ENCODE data around the gene TMEM271. TPM values are rescaled to one million over a fixed set of nuclear protein-coding genes. Genes with fewer than 3 reads are reported as not detected.

TMEM271 gene
- total and polyA plus RNA-seq, 10 of the 15 experiments (the other 5 are each of a cell fraction or from before 2014, with no cell fraction given), result not detected

DNA sequence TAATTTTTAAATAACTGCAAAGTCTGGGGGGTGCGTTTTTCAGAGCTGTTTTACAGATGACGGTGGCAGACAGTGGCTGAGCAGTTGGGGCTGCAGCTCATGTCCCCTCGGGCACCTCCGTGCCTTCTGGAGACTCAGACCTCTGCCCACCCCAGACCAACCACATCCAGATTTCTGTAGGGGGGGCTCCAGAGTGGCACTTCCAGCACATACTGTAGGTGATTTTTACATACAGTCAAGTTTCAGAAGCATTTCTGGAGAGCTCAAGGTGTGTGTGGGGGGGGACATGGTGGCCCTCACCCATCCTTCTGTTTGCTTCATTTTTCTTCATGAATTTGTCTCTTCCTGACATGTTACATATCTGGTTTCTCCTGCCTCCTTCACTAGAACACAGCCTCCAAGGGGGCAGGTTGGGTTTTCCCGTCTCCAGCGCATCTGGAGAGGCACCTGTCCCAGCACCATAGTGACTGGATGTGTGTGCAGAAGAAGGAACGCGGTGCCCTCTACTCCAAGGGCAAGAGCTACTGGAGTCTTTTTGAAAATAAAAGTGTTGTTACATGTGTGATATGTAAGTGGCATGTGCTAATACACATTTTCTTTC lies 37.5 kb downstream of the TMEM271 start:
- Histone ChIP-seq H3K4me2 (ENCODE audit: control insufficient read depth, insufficient read depth) (no peak overlapping the region), H3K4me1 (ENCODE audit: control insufficient read depth, insufficient read depth, low read length) (no peaks in the 10 kb centered on the region), H3K9me3 (replicated peaks; ENCODE audit: control insufficient read depth, insufficient read depth, low read length) (peaks cover 2% of the 10 kb centered on the region; the same call in 2 of the 3 replicates), H3K4me3 (no peak overlapping the region), H3K27me3 (replicated peaks in 1 of 2; ENCODE audit: control insufficient read depth in 2 of 2, insufficient read depth in 2 of 2, low read length in 1 of 2) (no peaks in the 10 kb centered on the region), H4K20me1 (ENCODE audit: control insufficient read depth, insufficient read depth) (no peaks in the 10 kb centered on the region), H3K36me3 (ENCODE audit: control insufficient read depth in 2 of 2, insufficient read depth in 2 of 2, low read length in 1 of 2) (peaks cover 2 to 8% of the 10 kb centered on the region in 2 experiments; a peak in 3 of 4 replicates), H2AFZ (ENCODE audit: control insufficient read depth, low read depth, low read length) (no peak overlapping the region), H3K9ac (ENCODE audit: control insufficient read depth, insufficient read depth, low read length) (no peak overlapping the region), H3K27ac (ENCODE audit: control insufficient read depth, insufficient read depth) (no peak overlapping the region), H3K79me2 (ENCODE audit: control insufficient read depth, insufficient read depth, low read length) (no peaks in the 10 kb centered on the region)
- RAD21 ChIA-PET (ENCODE audit: unreplicated experiment), result no interaction called here
- no peak for ATAC-seq
- TF ChIP-seq CEBPB (IDR thresholded peaks at IDR 0.05; ENCODE audit: borderline replicate concordance in 1 of 2, low read depth in 2 of 2, low read length in 2 of 2) (no peak), ZBED1 (IDR thresholded peaks at IDR 0.05; ENCODE audit: borderline replicate concordance) (no peak), ATF7 (IDR thresholded peaks at IDR 0.05; ENCODE audit: low read depth) (no peak), SIN3A (IDR thresholded peaks at IDR 0.05; ENCODE audit: low read depth, low read length) (no peak)
- TF ChIP-seq, protein P1, sequence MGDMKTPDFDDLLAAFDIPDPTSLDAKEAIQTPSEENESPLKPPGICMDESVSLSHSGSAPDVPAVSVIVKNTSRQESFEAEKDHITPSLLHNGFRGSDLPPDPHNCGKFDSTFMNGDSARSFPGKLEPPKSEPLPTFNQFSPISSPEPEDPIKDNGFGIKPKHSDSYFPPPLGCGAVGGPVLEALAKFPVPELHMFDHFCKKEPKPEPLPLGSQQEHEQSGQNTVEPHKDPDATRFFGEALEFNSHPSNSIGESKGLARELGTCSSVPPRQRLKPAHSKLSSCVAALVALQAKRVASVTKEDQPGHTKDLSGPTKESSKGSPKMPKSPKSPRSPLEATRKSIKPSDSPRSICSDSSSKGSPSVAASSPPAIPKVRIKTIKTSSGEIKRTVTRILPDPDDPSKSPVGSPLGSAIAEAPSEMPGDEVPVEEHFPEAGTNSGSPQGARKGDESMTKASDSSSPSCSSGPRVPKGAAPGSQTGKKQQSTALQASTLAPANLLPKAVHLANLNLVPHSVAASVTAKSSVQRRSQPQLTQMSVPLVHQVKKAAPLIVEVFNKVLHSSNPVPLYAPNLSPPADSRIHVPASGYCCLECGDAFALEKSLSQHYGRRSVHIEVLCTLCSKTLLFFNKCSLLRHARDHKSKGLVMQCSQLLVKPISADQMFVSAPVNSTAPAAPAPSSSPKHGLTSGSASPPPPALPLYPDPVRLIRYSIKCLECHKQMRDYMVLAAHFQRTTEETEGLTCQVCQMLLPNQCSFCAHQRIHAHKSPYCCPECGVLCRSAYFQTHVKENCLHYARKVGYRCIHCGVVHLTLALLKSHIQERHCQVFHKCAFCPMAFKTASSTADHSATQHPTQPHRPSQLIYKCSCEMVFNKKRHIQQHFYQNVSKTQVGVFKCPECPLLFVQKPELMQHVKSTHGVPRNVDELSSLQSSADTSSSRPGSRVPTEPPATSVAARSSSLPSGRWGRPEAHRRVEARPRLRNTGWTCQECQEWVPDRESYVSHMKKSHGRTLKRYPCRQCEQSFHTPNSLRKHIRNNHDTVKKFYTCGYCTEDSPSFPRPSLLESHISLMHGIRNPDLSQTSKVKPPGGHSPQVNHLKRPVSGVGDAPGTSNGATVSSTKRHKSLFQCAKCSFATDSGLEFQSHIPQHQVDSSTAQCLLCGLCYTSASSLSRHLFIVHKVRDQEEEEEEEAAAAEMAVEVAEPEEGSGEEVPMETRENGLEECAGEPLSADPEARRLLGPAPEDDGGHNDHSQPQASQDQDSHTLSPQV (IDR thresholded peaks at IDR 0.05), result no peak
- POLR2A ChIA-PET, result no interaction called here
- SMC1A ChIA-PET (ENCODE audit: uncharacterized antibody, unreplicated experiment), result no interaction called here
- DNase-seq (ENCODE audit: low read depth, low spot score), result no peak
- BruUV-seq (replicated peaks), result no TSS peak
- in situ Hi-C loops (cut with MboI), result no loop called here
- CTCF ChIA-PET, result no interaction called here
- intact Hi-C loops (cut with micrococcal nuclease; ENCODE audit: unreplicated experiment), result no loop called here
- 97% methylated on average over 8 of the region's 8 CpGs for WGBS (ENCODE audit: insufficient coverage, insufficient replicate concordance, low lambda C conversion rate, missing lambda C conversion rate)
- no peak for FAIRE-seq
